ENCODE measurements around the gene ATXN1.

ATXN1 gene

GRCh38 chr6:16249971-16250370, 511.3 kb downstream of the ATXN1 start:
- DNase-seq (ENCODE audit: low read depth), result no peak
